ENCODE measurements around the gene CDHR2. TPM values are rescaled to one million over a fixed set of nuclear protein-coding genes. Genes with fewer than 3 reads are reported as not detected.

Gene CDHR2
- total and polyA plus RNA-seq, 4 experiments from 2014 or later, result 2.9 TPM; not detected in 2

Small RNA genes lying within 50 kb of the gene (microRNA-seq; reads per million reads assigned to microRNA genes)
- gene MIR4281 (ENCODE audit: borderline microRNAs expressed, borderline number of aligned reads, borderline replicate concordance), result not detected

Other genes with a start within 250 kb of the CDHR2 start
- gene KIAA1191, start 187.6 kb upstream of the CDHR2 start, total RNA-seq, result 10 to 100 TPM; 73.3 to 76.6 TPM
- 10 to 100 TPM; 53.6 to 71.5 TPM for gene KIAA1191, start 187.6 kb upstream of the CDHR2 start, polyA plus RNA-seq
- gene ARL10, start 183.9 kb upstream of the CDHR2 start, total RNA-seq, result 10 to 100 TPM; 14.7 to 17.9 TPM
- gene ARL10, start 183.9 kb upstream of the CDHR2 start, polyA plus RNA-seq, result 1 to 10 TPM in 1 of 2 donors, under 1 TPM in 1; 0.60 to 1.2 TPM
- gene NOP16, start 160.7 kb upstream of the CDHR2 start, total RNA-seq, result 10 to 100 TPM; 16.9 to 19.4 TPM
- gene NOP16, start 160.7 kb upstream of the CDHR2 start, polyA plus RNA-seq, result 10 to 100 TPM; 19.3 to 46.3 TPM
- 10 to 100 TPM; 81.3 to 83.4 TPM for gene HIGD2A, start 160.6 kb upstream of the CDHR2 start, total RNA-seq
- gene HIGD2A, start 160.6 kb upstream of the CDHR2 start, polyA plus RNA-seq, result 100 to 1,000 TPM; 191 to 224 TPM
- 10 to 100 TPM; 34.8 to 40.5 TPM for gene CLTB, start 132.8 kb upstream of the CDHR2 start, total RNA-seq
- 10 to 100 TPM; 64.3 to 76.6 TPM for gene CLTB, start 132.8 kb upstream of the CDHR2 start, polyA plus RNA-seq
- 10 to 100 TPM; 32.3 to 33.6 TPM for gene FAF2, start 101.0 kb upstream of the CDHR2 start, total RNA-seq
- 10 to 100 TPM; 10.8 to 18.4 TPM for gene FAF2, start 101.0 kb upstream of the CDHR2 start, polyA plus RNA-seq
- gene RNF44, start 11.9 kb upstream of the CDHR2 start, total RNA-seq, result 100 to 1,000 TPM; 247 to 262 TPM
- 1 to 10 TPM; 1.1 to 7.1 TPM for gene RNF44, start 11.9 kb upstream of the CDHR2 start, polyA plus RNA-seq
- gene GPRIN1, start 60.8 kb downstream of the CDHR2 start, total RNA-seq, result under 1 TPM; 0.41 to 0.44 TPM
- under 1 TPM in 1 of 2 donors, not detected in 1; 0.37 TPM for gene GPRIN1, start 60.8 kb downstream of the CDHR2 start, polyA plus RNA-seq
- gene SNCB, start 81.2 kb downstream of the CDHR2 start, total RNA-seq, result not detected
- not detected for gene SNCB, start 81.2 kb downstream of the CDHR2 start, polyA plus RNA-seq
- not detected for gene EIF4E1B, start 81.3 kb downstream of the CDHR2 start, total RNA-seq
- not detected for gene EIF4E1B, start 81.3 kb downstream of the CDHR2 start, polyA plus RNA-seq
- 10 to 100 TPM; 27.4 to 30.7 TPM for gene TSPAN17, start 98.1 kb downstream of the CDHR2 start, total RNA-seq
- 10 to 100 TPM; 16.0 to 26.7 TPM for gene TSPAN17, start 98.1 kb downstream of the CDHR2 start, polyA plus RNA-seq

All from CD4-positive, alpha-beta memory T cell (primary cell).